OCI-LY1 (cell line): Measurements from ENCODE around the gene DMRTA1.

Experiments
- H2AFZ ChIP-seq: fragments of 200-600 bp; sonication (generic), shearing (Covaris generic); 2 replicates; pipeline ENCODE4 v1.6.0; 2014; ENCODE audit warnings: antibody characterized with exemption, mild to moderate bottlenecking, low read length
- H3F3A ChIP-seq: fragments of 200-600 bp; sonication (generic), shearing (Covaris generic); 2 replicates; pipeline ENCODE4 v1.6.0; 2014; ENCODE audit warnings: mild to moderate bottlenecking, antibody characterized with exemption, low read length, moderate library complexity; ENCODE audit not compliant: insufficient read depth
- H3K27ac ChIP-seq: fragments of 200-600 bp; sonication (generic); 2 replicates; pipeline ENCODE4 v1.5.1; 2014; ENCODE audit warnings: low read length, mixed run types, mild to moderate bottlenecking, low read depth; ENCODE audit not compliant: poor library complexity, severe bottlenecking
- H3K27me3 ChIP-seq: fragments of 200-600 bp; sonication (generic); 2 replicates; pipeline ENCODE4 v1.6.0; 2014; ENCODE audit warnings: antibody characterized with exemption, mild to moderate bottlenecking, low read length, moderate library complexity; ENCODE audit not compliant: insufficient read depth
- H3K36me3 ChIP-seq: fragments of 200-600 bp; sonication (generic); 2 replicates; pipeline ENCODE4 v1.6.1; 2014; ENCODE audit warnings: mild to moderate bottlenecking, antibody characterized with exemption, low read length, moderate library complexity, mixed read lengths; ENCODE audit not compliant: insufficient read depth
- H3K4me1 ChIP-seq: fragments of 200-600 bp; sonication (generic); 2 replicates; pipeline ENCODE4 v1.5.1; 2014; ENCODE audit warnings: mild to moderate bottlenecking, low read length, moderate library complexity; ENCODE audit not compliant: insufficient read depth, severe bottlenecking
- H3K4me2 ChIP-seq: fragments of 200-600 bp; sonication (generic), shearing (Covaris generic); 2 replicates; pipeline ENCODE4 v1.6.1; 2014; ENCODE audit warnings: low read length
- H3K4me3 ChIP-seq: fragments of 200-600 bp; sonication (generic); 2 replicates; pipeline ENCODE4 v1.5.1; 2014; ENCODE audit warnings: low read length, low read depth, mild to moderate bottlenecking, mixed read lengths; ENCODE audit not compliant: poor library complexity, severe bottlenecking
- H3K79me2 ChIP-seq: fragments of 200-600 bp; shearing (Covaris generic); 2 replicates; pipeline ENCODE4 v1.6.1; 2016; ENCODE audit warnings: mixed run types, low read length, mixed read lengths; ENCODE audit not compliant: insufficient read depth
- H3K9ac ChIP-seq: fragments of 200-600 bp; sonication (generic), shearing (Covaris generic); 2 replicates; pipeline ENCODE4 v1.6.1; 2014; ENCODE audit warnings: mild to moderate bottlenecking, low read length, mixed read lengths
- H3K9me2 ChIP-seq: fragments of 200-600 bp; sonication (generic), shearing (Covaris generic); 2 replicates; pipeline ENCODE4 v1.6.1; 2014; ENCODE audit warnings: low read depth, mild to moderate bottlenecking, low read length, mixed read lengths
- H3K9me3 ChIP-seq: fragments of 200-600 bp; shearing (Covaris generic); 2 replicates; pipeline ENCODE4 v1.6.1; 2014; ENCODE audit warnings: low read length, mixed read lengths
- H4K20me1 ChIP-seq: fragments of 200-600 bp; sonication (generic), shearing (Covaris generic); 2 replicates; pipeline ENCODE4 v1.6.0; 2016; ENCODE audit warnings: mild to moderate bottlenecking, low read length; ENCODE audit not compliant: insufficient read depth
- EZH2 ChIP-seq: fragments of 200-600 bp; sonication (generic), shearing (Covaris generic); IDR thresholded peaks from 2 replicates; pipeline ENCODE4 v1.8.0; 2017; ENCODE audit warnings: borderline replicate concordance, mixed run types, mild to moderate bottlenecking, antibody characterized with exemption, low read length, moderate library complexity, mixed read lengths
- TF ChIP-seq, protein P1 (sequence below): fragments of 200-600 bp; sonication (generic), shearing (Covaris generic); IDR thresholded peaks from 2 replicates; pipeline ENCODE4 v1.5.1; 2017; ENCODE audit warnings: mild to moderate bottlenecking, antibody characterized with exemption, low read length, moderate library complexity, mixed read lengths

The DMRTA1 gene

GRCh38 chr9:22446589-22446949 lies at the start of gene DMRTA1:
Gene DMRTA1 (plus strand): TSS chr9:22446824. CDS start chr9:22447066, 242 bp downstream.
- Histone ChIP-seq H3F3A (no peaks in the 10 kb centered on the region), H3K4me3 (no peak within 1 kb of the TSS), H3K79me2 (no peaks in the 10 kb centered on the region), H3K36me3 (no peaks in the 10 kb centered on the region), H4K20me1 (no peaks in the 10 kb centered on the region), H3K9ac (no peak within 1 kb of the TSS), H3K4me2 (no peak within 1 kb of the TSS), H3K27ac (no peak within 1 kb of the TSS), H3K9me3 (no peaks in the 10 kb centered on the region), H2AFZ (no peak within 1 kb of the TSS), H3K27me3 (no peaks in the 10 kb centered on the region), H3K4me1 (no peaks in the 10 kb centered on the region), H3K9me2 (no peaks in the 10 kb centered on the region)
- TF ChIP-seq EZH2: no peak
- TF ChIP-seq, protein P1, sequence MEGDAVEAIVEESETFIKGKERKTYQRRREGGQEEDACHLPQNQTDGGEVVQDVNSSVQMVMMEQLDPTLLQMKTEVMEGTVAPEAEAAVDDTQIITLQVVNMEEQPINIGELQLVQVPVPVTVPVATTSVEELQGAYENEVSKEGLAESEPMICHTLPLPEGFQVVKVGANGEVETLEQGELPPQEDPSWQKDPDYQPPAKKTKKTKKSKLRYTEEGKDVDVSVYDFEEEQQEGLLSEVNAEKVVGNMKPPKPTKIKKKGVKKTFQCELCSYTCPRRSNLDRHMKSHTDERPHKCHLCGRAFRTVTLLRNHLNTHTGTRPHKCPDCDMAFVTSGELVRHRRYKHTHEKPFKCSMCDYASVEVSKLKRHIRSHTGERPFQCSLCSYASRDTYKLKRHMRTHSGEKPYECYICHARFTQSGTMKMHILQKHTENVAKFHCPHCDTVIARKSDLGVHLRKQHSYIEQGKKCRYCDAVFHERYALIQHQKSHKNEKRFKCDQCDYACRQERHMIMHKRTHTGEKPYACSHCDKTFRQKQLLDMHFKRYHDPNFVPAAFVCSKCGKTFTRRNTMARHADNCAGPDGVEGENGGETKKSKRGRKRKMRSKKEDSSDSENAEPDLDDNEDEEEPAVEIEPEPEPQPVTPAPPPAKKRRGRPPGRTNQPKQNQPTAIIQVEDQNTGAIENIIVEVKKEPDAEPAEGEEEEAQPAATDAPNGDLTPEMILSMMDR: no peak

DNA sequence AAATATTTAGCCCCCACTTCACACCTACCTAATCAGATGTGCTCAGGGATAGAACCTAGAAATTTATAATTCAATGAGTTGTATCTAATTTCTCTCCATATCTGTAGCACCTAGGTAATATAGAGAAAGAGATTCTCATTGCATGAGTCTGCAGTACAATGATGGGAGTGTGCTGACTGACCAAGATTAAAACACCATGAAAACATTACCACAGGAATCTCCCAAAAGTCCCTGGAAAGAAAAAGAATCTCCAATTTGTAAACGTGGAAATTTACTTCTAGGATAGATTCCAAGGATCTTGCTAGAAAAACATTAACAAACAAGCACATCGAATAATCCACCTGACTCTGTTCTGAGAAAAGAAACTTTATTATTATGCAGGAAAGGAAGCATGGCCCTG lies 45.0 kb upstream of the DMRTA1 start:
- TF ChIP-seq EZH2: no peak
- TF ChIP-seq, protein P1: no peak
- Histone ChIP-seq H3F3A (no peaks in the 10 kb centered on the region), H3K4me2 (no peak overlapping the region), H3K9me2 (no peaks in the 10 kb centered on the region), H3K27me3 (no peaks in the 10 kb centered on the region), H3K9me3 (no peaks in the 10 kb centered on the region), H3K4me3 (no peak overlapping the region), H2AFZ (no peak overlapping the region), H3K36me3 (no peaks in the 10 kb centered on the region), H4K20me1 (no peaks in the 10 kb centered on the region), H3K27ac (no peak overlapping the region), H3K79me2 (no peaks in the 10 kb centered on the region), H3K9ac (no peak overlapping the region), H3K4me1 (no peaks in the 10 kb centered on the region)

GRCh38 chr9:22405869-22406659 lies 40.6 kb upstream of the DMRTA1 start:
- Histone ChIP-seq H3K27ac (no peak overlapping the region), H4K20me1 (no peaks in the 10 kb centered on the region)

More at GRCh38 chr9:22405869-22406659, 40.6 kb upstream of the DMRTA1 start:
- H3F3A ChIP-seq: no peaks in the 10 kb centered on the region
- no peaks in the 10 kb centered on the region for H3K4me1 ChIP-seq
- H3K4me2 ChIP-seq: no peak overlapping the region
- TF ChIP-seq, protein P1: no peak
- no peaks in the 10 kb centered on the region for H3K36me3 ChIP-seq
- no peaks in the 10 kb centered on the region for H3K9me3 ChIP-seq
- H3K9me2 ChIP-seq: no peaks in the 10 kb centered on the region
- H3K4me3 ChIP-seq: no peak overlapping the region
- H3K79me2 ChIP-seq: no peaks in the 10 kb centered on the region
- H3K9ac ChIP-seq: no peak overlapping the region
- no peak overlapping the region for H2AFZ ChIP-seq
- H3K27me3 ChIP-seq: no peaks in the 10 kb centered on the region
